Measurements from ENCODE around the gene NTF3.

The NTF3 gene

GRCh38 chr12:5432011-5432400 is at the start of gene NTF3:
Gene NTF3 (plus strand): TSS chr12:5432108. CDS start chr12:5432325, 217 bp downstream.
- H3K4me3 ChIP-seq (ENCODE audit: low read length): no peak within 1 kb of the TSS
- no peak for TF ChIP-seq CTCF (conservative IDR thresholded peaks at IDR 0.05; ENCODE audit: low read depth, low read length)
- no peak for DNase-seq (ENCODE audit: low read depth)

- no peak for DNase-seq (ENCODE audit: low read depth)
- no peak overlapping the region for H3K4me3 ChIP-seq (ENCODE audit: low read length)
- no peak for TF ChIP-seq CTCF (conservative IDR thresholded peaks at IDR 0.05; ENCODE audit: low read depth, low read length)
Observed at GRCh38 chr12:5384015-5384414, 47.9 kb upstream of the NTF3 start.

- no peak overlapping the region for H3K4me3 ChIP-seq (ENCODE audit: low read length)
- no peak for TF ChIP-seq CTCF (conservative IDR thresholded peaks at IDR 0.05; ENCODE audit: low read depth, low read length)
- no peak for DNase-seq (ENCODE audit: low read depth)
Observed at GRCh38 chr12:5388581-5389535, 43.0 kb upstream of the NTF3 start.

GRCh38 chr12:5390174-5390799 is 41.6 kb upstream of the NTF3 start:
- DNase-seq (ENCODE audit: low read depth): no peak
- H3K4me3 ChIP-seq (ENCODE audit: low read length): no peak overlapping the region
- TF ChIP-seq CTCF (conservative IDR thresholded peaks at IDR 0.05; ENCODE audit: low read depth, low read length): no peak

GRCh38 chr12:5391653-5392052 is 40.3 kb upstream of the NTF3 start:
- no peak for TF ChIP-seq CTCF (conservative IDR thresholded peaks at IDR 0.05; ENCODE audit: low read depth, low read length)
- no peak overlapping the region for H3K4me3 ChIP-seq (ENCODE audit: low read length)
- no peak for DNase-seq (ENCODE audit: low read depth)

- no peak overlapping the region for H3K4me3 ChIP-seq (ENCODE audit: low read length)
- no peak for DNase-seq (ENCODE audit: low read depth)
- no peak for TF ChIP-seq CTCF (conservative IDR thresholded peaks at IDR 0.05; ENCODE audit: low read depth, low read length)
Observed at GRCh38 chr12:5392961-5393360, 38.9 kb upstream of the NTF3 start.
